T-helper 2 cell treated with Interferon-gamma antibody and Interleukin-4, amounts not matched to agents 100 ng/mL and 5 ng/mL, for 36 hours (primary cell): ENCODE data around the gene COL7A1. TPM values are rescaled to one million over a fixed set of nuclear protein-coding genes. Genes with fewer than 3 reads are reported as not detected.
"Not testable (repeated sequence)": the region's sequence is repeated elsewhere in the genome, so short reads cannot be mapped to it uniquely, and the experiment has no call there.

ENCODE experiments used
- intact Hi-C: fragments of 100-400 bp; cut with micrococcal nuclease; formaldehyde crosslinking; loops from one replicate; pipeline ENCODE4 v1.15.1; 2023
- total RNA-seq: library from RNA; stranded (reverse); gene quantifications from 2 replicates; pipeline ENCODE4 v1.2.3, GENCODE V29; 2022

The COL7A1 gene
- total RNA-seq, 1 donor from 2014 or later = 1.5 TPM

DNA sequence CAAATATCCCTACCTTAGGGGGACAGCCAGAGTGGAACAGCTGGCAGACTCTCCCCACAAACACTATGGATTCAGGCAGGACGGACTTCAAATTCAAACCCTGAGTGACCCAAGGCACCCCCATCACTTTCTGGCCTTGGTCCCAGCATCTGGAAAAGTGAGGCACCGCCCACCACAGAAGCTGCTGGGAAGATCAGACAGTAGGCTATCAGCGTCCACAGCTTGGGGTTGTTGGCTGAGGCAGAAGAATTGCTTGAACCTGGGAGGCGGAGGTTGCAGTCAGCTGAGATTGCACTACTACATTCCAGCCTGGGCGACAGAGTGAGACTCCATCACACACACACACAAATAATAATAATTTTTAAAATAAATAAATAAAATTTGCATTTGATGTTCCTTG is 47.0 kb downstream of the COL7A1 start:
- intact Hi-C loops = loop anchor here (1.0 to 5.0 kb wide), 7 partner anchors 8 to 275 kb away; partner anchors contain the start of genes ATRIP and PFKFB4

DNA sequence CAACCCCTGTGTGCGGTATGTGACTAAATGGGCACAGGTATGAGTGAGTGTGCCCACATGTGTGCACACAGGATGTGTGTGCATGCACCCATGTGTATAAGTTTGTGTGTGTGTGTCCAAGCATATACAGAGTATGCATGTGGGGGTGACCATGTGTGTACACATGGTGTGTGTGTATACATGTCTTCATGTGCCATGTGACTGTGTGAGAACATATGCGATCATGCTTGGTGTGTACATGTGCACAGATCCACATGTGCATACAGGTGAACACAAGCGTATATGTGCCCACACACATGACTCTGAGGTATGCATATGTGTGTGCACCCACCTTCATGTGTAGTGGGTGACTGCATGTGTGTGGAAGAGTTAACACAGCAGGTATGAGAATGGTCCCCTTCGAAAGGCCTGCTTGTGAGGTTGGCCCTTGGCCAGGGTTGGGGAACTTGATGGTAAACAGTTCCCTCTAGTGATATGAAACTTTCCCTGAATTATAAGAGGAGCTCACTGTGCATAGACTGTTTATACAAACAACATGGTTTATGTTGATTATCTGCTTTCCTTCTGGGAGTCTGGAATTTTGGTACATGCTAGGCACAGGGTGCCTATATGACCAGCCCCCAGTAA is 48.8 kb downstream of the COL7A1 start:
- intact Hi-C loops = loop anchor here (5.0 kb wide), 1 partner anchor 34 kb away; no protein-coding TSS in a partner anchor

DNA sequence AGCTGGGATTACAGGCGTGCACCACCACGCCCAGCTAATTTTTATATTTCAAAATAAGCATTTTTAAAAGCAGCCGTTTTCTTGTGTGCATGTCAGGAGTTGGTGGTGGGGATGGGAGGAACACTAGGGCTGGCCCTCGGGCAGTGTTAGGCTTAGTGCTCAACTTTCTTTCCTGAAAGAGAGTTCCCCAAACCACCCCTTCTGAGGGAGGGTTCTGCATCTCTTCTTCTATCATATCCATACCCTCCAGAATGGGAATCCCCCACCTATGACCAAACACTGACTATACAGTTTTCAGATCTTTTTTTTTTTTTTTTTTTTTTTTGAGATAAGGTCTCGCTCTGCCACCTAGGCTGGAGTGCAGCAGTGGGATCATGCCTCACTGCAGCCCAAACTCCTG is 51.0 kb downstream of the COL7A1 start:
- intact Hi-C loops = no loop called here

DNA sequence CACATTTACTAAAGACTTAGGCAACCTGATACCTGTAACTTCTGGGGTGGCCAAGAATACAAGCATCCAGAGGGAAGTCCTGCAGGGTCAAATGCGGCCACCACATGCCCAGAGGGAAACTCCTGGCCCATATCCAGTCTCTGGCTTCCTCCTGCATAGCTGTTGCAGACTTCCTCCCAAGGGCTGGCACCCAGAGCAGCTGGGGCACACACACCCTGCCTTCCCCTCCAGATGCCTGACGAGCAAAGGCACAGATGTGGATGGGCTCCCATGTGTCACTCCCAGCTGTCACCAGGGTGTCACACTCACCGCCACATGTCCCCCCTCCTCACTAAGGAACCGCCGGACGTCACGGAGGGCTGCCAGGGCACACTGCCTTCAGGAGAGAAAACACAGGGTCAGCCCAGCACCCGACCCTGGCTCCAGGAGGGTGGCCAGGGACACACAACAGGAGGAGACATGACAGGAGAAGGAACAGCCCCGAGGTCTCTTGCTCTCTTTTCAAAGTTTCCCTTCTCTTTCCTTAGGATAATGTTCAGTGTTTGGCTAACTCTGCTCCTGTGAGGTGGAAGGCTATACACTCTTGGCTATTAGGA is 51.8 kb downstream of the COL7A1 start:
- intact Hi-C loops = no loop called here

DNA sequence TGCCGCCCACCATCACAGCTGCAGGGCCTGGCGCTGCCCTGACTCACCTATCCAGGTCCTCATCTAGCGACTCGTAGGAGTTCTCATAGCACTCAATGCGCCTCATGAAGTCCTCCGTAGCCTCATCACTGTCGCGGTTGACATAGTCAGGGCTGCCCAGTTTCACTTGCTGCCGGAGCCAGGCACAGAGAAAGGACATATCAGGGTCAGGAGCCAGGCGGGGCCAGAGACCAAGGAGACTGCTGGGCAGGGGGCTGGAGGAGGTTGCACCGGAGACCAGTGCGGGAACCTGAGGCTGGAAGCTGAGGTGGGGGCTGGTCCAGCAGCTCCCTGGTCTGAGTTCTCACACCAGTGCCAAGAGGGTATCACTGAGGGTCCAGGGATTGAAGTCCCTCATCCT is 56.7 kb downstream of the COL7A1 start:
- intact Hi-C loops = no loop called here

DNA sequence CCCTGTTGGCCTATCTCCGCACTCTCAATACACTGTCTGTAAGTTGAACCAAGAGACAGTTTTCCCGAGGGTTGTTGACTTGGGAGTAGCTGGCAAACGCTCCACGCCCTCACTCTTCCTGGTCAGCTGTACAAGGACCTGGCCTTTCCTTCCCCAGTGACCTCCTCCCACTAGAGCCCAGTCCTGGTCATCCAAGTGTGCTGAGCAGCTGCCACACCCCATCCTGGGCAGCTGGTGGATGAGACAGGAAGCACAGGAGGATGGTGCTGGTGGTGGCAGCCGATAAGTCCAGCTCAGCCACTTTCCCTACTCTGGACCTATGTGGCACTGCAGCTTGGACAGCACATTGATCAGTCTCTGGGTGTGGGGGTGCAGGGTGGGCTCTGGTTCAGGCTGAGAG is 58.3 kb downstream of the COL7A1 start:
- intact Hi-C loops = no loop called here

DNA sequence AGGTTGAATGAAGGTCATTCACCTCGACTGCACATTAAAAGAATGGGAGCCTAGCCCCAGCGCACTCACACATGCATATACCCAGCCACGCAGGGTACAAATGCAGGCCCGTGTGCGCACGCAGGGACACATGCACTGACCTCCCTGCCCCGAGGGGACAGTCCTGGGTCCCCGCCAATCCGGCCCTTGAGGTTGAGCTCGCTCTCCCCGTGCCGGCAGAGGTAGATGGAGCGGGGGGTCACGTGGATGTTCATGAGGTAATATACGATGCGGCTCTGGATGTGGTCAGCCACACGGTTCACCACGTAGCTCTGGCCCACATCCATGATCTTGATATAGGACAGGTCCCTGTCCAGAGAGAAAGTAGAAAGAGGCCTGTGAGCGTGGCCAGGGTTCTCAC is 59.0 kb downstream of the COL7A1 start:
- intact Hi-C loops = no loop called here

DNA sequence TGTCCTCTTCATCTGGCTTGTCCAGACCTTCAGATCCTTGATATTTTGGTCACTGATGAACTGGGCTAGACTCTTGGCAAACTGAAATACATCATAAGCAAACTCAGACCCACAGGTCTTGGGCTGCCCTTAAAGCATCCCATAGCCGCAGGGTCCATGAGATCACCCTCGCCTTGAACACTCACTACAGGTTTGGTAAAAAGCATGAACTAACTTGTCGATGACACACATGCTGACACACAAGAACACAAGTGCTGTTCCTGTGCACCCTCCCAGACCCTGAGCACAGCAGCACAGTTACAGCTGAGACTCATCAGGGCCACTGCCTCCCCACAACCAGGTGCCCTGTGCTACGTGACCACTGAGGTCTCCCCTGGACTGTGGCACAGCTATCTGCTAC is 59.6 kb downstream of the COL7A1 start:
- intact Hi-C loops = no loop called here

DNA sequence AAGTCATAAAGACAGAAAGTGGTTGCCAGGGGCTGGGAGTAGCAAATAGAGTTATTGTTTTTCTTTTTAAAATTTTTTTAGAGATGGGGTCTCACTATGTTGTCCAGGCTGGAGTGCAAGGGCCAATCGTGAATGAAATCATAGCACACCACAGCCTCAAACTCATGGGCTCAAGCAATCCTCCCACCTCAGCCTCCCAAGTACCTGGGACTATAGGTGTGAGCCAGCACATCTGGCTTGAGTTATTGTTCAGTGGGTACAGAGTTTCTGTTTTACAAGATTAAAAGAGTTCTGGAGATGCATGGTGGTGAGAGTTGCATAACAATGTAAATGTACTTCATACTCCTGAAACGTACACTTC is 62.2 kb downstream of the COL7A1 start:
- intact Hi-C loops = no loop called here

DNA sequence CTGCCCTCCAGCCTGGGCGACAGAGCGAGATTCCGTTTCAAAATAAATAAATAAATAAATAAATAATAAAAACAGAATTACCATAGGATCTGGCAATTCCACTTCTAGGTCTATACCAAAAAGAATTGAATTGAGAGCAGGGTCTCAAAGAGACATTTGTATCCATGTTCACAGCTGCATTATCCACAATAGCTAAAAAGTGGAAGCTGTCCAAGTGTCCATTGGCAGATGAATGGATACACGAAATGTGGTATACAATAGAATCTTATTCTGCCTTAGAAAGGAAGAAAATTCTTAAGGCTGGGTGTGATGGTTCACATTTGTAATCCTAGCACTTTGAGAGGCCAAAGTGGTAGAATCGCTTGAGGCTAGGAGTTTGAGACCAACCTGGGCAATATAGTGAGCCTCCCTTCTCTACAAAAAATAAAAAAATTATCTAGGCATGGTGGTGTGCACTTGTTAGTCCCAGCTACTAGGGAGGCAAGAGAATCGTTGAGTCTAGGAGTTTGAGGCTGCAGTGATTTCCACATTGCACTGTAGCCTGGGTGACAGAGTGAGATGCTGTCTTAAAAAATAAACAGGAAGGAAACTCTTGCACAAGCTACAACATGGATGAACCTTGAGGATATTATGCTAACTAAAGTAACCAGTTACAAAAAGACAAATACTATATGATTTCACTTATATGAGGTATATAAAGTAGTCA is 62.7 kb downstream of the COL7A1 start:
- intact Hi-C loops = no loop called here

DNA sequence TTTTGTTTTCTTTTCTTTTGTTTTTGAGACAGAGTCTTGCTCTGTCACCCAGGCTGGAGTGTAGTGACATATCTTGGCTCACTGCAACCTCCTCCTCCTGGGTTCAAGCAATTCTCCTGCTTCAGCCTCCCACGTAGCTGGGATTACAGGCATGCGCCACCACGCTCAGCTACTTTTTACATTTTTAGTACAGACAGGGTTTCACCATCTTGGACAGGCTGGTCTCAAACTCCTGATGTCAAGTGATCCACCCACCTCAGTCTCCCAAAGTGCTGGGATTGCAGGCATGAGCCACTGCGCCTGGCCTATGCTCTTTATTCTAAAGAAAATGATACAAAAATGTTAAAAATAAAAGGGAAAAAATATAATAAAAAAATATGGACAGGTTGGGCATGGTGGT is 64.4 kb downstream of the COL7A1 start:
- intact Hi-C loops = not testable (repeated sequence)

DNA sequence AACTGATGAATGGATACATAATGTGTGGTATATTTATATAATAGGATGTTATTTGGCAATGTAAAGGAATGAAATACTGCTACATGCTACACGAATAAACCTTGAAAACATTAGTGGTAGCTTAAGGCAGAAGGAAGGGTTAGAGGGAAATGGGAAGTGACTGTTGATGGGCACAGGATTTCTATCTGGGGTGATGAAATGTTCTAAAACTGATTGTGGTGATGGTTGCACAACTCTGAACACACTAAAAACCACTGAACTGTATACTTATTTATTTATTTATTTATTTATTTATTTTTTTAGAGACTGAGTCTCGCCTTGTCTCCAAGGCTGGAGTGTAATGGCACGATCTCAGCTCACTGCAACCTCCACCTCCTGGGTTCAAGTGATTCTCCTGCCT is 66.4 kb downstream of the COL7A1 start:
- intact Hi-C loops = no loop called here

DNA sequence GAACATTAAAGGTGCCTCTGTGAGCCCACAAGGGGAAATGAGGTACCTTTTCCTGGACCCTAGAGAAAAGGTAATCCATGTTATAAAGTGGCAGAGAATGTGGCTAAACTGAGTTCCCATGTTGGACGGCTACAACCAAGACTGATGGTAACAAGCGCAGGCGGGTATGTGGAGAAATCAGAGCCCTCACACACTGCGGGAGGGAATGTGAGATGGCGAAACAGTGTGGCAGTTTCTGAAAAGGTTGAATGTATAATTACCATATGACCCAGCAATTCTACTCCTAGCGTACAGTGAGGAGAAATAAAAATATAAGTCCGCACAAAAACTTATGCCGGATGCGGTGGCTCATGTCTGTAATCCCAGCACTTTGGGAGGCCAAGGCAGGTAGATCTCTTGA is 67.1 kb downstream of the COL7A1 start:
- intact Hi-C loops = no loop called here

DNA sequence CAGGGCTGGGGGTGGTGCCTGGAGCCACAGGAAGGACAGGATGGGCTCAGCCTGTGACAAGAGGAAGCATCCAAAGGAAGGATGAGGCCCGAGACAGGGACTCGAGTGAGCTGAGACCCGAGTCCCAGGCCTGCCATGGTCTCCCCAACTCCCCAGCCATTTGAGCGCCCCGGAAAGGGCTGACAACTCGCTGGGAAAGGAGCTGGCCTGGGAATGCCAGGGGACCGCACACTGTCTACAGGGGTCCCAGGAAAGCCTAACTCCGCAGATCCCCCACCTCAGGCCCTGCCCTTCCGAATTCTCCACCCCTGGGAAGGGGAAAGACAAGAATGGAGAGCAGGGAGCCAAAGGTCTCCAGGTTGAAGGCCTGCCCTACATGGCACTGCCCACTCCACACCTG is 70.2 kb downstream of the COL7A1 start:
- intact Hi-C loops = no loop called here

DNA sequence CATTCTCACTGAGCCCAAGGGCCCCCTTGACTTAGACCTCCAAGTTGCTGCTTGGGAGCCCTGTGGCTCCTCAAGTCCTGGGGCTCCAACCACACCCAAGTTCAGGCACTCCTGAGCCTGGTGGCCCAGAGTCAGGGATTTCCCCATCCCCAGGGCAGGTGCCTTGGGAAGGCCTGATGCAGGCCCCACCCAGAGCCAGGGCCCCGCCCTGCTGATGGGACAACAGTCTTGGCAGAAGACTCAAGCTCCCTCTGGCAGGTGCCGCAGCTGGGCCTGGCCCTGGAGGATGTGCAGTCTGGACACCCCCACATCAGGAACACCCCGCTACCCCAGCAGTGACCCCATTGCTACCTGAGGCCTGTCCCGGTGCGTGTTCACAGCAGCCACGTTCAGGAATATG is 73.5 kb downstream of the COL7A1 start:
- intact Hi-C loops = no loop called here

DNA sequence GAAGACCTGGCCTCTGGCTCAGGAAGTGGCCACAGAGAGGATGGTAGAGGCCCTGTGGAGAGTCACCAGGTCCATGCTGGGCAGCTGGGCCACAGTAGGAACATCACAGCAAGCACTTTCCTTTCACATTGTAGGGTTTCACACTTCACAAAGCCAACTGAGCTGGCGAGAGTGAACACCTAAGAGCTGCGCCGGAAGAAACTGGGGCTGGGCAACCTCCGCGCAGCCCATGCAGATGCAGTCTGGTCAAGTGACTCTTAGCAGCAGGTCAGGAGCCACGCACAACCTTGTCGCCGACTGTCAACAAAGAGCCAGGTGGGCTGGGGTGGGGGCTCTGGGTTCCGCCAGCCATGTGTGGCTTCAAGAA is 75.9 kb downstream of the COL7A1 start:
- intact Hi-C loops = no loop called here

DNA sequence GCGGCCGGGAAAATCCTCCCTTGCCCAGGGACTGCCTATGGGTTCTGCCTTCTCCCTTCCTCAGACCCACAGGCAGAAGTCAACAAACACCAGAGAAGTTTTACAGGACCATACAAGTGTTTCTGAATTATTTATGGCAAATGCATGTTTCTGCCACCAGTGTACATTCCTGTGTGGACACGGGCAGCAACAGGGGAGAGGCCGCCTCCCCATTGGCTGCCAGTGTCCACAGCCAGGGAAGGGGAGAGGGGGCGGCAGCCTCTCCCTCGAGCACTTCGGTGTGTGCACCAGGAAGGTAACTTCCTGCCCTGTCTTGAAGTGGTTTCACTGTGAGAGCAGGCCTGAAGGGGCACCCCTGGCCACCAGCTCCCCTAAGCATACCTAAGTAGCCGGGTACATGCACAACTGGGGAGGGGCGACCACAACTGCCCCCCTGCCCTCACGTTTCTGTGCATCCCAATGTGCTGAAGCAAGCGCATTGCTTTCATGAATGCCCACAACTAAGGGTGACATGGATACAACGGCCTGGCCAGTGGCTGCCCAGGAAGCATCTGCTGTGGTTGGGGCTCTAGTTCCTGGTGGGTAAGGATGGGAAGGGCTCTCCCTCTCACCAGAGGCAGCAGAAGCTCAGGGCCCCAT is 76.4 kb downstream of the COL7A1 start:
- intact Hi-C loops = no loop called here

DNA sequence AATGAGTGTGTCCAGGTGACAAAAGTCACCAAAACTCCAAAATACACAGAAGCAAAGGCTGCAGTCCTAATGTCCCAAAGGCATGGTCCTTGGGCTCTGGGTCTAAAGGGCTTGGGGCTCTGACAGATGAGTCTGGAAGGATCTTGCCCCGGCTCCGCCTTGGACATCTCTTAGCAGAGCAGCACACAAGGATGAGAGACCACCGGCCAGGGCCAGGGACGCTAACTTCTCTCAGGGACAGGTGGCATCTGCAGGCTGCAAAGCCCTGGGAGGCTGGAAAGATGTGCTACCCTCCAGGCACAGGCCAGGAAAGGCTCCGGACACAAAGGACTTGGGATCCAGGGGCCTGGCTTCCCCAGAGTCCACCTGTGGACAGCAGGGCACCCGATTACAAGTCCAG is 77.1 kb downstream of the COL7A1 start:
- intact Hi-C loops = no loop called here

DNA sequence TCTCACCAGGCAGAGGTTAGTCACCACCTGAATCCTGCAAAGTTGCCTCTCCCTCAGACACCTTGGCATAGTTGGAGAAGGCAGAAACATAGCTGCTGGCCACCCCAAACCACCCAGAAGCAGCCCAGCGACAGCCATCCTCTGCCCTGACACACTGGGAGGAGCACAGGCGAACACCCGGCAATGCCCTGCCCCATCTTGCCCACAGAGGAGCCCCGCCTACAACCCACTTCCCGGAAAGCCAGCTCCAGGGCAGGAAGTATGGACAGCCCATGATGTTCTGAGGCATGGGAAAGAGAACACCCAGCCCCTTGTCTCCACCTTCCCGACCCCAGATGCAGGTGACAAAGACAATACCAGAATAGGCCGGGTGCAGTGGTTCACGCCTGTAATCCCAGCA is 78.6 kb downstream of the COL7A1 start:
- intact Hi-C loops = no loop called here

DNA sequence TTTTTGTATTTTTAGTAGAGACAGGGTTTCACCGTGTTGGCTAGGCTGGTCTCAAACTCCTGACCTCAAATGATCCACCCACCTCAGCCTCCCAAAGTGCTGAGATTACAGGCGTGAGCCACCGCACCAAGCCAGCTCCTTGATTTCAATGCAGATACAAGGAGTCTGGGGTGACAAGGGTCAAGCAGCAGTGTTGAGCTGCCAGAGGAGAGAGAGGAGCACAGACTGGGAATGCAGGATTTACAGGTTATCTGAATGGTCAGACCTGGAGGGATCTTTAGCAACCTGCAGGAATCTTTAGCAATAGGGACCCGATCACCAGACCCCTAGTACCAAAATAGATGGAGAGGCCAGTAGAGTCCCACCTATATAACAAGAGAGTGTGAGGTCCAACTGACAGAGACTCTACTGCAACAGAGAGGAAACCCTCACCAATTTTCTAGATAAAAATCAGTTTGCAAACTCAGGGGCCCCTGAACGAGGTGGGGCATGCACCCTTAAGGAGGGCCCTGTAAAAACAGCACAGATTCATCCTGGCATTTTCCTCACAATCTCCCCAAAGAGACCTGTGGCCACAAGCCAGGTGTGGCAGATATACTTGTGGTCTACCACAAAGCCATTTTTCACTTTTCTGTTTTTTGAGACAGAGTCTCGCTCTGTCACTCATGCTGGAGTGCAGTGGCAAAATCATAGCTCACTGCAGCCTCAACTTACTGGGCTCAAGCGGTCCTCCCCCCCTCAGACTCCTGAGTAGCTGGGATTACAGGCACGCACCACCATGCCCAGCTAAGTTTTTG is 80.5 kb downstream of the COL7A1 start:
- intact Hi-C loops = loop anchor here (2.0 to 5.0 kb wide), 2 partner anchors 33 to 36 kb away; no protein-coding TSS in a partner anchor
